Measurements from ENCODE around the gene CEP104.

Gene CEP104

GRCh38 chr1:3795453-3796214, 61.4 kb downstream of the CEP104 start:
- DNase-seq, result no peak

DNA sequence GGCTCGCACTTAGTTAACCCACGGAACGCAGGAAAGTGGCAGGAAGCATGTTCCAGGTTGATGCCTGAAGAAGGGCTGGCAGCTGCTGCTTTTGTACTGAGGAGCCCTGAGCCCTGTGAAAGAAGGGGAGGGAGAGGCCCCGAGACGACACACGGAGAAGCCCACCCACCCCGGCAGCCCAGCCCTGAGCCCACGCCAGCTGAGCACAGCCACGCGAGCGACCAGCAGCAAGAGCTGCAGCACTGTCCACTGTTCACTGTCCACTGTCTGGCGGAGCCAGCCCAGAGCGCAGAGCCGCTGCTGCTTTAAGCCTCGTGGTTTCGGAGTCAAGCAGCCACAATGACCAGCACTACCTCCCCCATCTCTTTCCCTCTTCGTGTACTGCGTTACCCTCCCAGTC, 66.1 kb downstream of the CEP104 start:
- DNase-seq, result no peak

DNA sequence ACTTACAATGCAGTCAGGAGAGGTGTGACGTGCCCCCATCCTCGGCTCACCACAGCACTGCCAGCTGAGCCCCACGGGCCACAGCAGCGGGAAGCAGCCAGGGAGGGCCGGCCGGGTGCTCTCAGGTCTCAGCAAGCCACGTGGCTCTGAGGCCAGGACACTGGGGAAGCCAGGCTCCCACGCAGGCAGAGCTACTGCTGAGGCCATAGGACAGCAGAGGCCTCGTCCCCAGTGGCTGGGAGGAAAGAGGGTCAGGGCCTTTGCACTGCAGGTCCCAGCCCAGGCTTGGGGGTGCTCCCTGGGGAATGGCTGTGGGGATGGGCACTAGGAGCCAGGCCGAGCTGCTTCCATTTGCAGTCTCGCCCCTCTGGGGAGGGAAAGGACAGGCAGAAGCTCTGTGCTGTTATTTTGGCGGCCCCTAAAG, 66.5 kb downstream of the CEP104 start:
- DNase-seq, result no peak

DNA sequence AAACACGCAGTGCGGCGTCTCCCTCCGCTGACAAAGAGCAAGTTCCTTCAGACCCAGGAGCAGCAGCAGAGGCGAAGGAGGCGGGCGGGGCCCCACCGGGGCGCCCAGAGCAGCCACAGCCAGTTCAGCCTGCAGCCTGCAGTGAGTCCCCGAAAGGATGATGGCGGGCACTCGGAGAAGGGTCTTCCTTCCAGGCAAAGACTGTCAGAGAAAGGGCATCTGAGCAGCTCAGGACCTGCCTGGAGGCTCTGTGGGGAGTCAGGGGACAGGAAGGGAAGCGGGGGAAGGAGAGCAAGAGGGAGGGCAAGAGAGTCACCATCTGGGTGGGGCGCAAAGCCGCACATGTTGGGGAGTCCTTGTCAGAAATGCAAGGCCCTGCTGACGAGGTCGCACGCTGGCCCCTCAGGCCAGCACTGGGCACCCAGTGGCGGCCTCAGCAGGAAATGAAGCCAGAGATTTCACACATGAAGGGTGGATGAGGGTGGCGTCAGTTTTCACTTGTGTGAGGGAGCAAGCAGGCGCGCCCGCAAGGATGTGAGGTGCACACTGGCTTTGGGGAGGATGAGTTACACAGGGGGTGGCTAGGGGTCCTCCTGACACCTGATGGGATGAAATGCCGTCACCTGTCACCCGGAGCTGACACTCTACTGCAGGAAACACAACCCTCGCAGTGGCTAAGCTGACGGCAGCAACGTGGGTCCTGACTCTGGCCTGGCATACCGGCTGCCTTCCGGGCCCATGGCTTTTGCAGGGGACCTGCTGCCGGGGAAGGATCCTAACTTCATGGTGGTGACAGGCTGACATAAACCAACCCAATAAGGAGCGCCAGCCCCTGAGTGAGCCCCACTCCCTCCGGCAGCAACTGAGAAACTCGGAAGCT, 67.3 kb downstream of the CEP104 start:
- no peak for DNase-seq

DNA sequence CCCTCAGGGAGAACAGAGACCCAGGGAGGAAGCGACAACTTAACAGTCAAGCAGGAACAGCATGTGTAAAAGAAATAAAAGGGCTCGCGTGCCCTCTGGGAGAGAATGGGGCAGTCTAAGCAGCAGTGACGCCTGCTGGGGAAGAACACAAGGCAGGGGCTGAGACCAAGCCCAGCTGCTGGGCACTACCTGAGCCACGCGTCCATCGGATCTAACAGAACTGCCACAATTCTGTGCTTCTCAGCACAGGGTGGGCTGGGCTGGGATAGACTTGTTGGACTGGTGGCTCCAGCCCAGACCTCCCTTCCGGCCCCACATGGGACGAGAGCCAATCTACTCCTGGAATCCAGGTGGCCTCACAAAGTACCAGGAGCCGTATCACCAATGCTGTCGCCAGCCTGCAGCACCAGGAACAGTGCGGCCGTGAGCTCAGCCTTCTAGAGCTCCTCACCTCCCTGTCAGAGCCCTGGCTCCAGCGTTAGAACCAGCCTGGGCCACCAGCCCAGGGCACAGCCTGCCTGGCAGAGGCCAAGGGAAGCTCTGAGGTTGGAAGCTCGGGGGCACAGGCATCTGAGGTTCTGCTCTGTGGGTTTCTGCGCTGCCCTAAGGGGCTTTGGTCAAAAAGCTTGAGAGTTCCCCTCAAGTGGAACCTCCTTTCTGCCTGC, 68.1 kb downstream of the CEP104 start:
- DNase-seq, result no peak

GRCh38 chr1:3787745-3788605, 69.0 kb downstream of the CEP104 start:
- DNase-seq, result no peak

GRCh38 chr1:3787349-3787715, 69.7 kb downstream of the CEP104 start:
- no peak for DNase-seq

DNA sequence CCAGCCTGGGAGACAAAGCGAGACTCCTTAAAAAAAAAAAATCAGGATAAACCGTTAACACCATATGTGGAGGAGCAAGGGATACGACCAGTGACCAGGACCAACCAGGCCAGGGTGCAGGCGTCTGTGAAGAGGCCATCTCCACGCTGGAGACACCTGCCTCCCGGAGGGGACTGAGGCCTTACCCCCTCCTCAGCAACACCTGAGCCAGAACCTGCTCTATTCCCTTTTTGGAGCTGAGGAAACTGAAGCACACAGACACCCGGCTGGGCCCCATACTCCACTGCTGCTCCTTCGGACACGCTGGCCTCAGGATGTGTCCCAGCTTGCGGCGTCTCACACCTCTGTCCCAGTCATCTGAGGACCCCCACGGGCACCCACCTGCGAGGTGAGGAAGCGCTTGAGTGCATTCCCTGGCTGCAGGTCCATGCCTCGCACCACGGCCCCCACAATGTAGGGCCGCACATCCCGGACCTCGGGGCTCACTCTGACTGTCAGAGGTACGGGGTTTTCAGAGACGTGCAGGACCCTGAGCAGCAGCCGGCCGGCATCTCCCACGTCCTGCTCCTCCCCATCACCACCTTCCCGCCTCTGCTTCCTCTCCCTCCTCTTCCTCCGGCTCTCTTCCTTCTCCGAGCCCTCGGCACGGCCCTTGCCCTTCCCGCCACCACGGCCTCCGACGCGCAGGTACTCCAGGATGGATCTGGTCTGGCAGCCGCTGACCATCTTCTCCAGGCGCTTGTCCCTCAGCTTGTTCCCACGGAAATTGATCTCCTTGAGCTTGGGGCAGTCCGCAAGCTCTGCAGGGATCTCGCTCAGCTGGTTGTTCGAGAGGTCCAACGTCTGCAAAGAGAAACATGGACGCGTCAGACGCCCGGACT, 70.3 kb downstream of the CEP104 start:
- DNase-seq, result no peak

GRCh38 chr1:3785456-3786157, 71.4 kb downstream of the CEP104 start:
- no peak for DNase-seq

GRCh38 chr1:3785045-3785444, 72.0 kb downstream of the CEP104 start:
- DNase-seq, result no peak

- DNase-seq, result no peak
These were observed 73.1 kb downstream of the CEP104 start for GRCh38 chr1:3783651-3784474.

DNA sequence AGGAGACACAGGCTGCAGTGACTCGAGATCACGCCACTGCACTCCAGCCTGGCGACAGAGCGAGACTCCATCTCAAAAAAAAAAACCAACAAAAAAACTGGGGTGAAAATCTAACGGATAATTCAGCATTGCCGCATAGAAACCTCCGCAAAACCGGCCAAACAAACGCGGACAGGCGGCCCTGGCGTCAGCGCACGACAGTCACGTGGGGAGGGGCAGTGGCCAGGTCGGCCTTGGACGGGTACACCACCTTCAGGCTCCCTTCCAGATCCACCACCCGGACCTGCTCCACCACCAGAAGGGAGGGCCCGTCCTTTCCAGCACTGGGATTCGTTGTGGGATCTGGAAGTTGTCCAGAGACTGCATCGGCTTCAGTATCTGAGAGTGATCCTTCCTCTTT, 76.1 kb downstream of the CEP104 start:
- no peak for DNase-seq

GRCh38 chr1:3779912-3780416, 77.0 kb downstream of the CEP104 start:
- DNase-seq, result no peak

- no peak for DNase-seq
These were observed 77.6 kb downstream of the CEP104 start for GRCh38 chr1:3779265-3779911.

DNA sequence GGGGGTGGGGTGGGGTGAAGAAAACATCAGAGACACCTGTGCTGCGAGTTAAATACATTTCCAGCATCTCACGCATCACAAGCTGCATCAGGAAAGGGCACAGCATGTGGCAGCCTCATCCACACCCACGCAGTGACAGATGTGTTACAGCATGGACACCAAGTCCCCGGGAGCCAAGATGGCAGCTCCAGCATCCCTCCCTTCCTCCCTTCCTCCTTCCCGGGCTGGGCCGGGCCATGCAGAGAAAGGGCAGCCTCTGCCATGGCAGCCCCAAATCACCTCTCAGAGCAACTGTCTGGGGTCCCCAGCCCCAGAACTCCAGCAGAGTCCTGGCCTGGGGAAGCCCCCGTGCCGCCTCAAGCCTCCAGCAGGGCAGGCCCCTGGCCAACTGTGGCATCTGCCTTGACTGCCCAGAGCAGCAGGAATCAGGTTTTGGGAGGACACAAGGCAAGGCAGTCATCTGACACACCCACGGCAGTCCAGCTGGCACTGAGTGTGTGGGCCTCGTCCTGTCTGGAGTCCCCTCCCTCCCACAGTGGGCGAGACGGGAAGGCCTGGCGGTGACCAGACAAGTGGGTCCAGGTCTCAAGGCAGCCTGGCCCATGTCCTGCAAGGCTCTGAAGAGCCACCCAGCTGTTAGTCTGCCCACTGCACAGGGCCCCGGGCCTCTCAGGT, 78.3 kb downstream of the CEP104 start:
- no peak for DNase-seq

DNA sequence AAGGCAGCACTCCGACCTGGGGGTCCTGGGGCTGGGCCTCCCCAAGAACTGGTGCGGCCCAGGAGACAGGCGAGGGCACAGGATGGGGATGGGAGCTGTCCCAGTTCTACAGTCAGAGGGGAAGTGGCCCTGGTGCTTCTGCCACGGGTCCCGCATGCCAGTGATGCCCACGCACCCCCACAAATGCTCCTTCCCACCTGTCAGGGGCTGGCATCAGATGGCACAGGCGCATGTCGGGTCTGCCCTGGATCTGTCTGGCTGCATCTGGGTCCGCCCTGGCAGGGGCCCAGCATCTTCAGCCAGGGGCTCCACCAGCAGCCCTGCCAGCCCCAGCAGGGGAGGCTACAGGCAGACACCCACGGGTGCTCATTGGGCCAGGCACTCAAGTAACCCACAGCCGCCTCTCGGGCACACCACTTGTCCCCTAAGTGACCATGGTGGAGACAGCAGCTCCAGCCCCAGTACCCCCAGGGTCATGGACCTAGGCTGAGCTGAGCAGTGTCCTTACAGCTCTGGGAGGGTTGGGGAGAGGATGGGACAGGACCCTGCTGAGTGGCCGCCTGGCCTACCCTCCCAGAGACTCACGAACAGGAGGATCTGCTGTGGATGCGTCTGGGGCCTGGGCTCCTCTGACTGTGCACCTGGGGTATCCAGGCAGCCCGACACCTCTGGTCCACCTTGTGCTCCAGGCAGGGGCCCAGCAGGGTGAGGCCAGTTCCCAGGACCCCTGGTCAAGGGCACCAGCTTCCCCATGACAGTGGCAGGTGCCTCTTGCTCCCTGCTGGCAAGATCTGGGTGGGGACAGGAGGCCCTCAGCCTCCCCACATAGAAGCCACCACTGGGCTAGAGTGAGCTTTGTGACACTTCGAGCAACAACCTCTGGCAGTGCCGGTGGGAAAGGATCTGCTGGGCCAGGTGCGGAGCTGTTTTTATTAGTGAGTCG, 79.1 kb downstream of the CEP104 start:
- DNase-seq, result no peak

- DNase-seq, result no peak
These were observed 79.9 kb downstream of the CEP104 start for GRCh38 chr1:3777078-3777547.

Data from hippocampal formation (tissue), 2 donors.